ENCODE results near the gene POLD4.

POLD4 gene

GRCh38 chr11:67387518-67387917 is 34.2 kb upstream of the POLD4 start:
- no peak for DNase-seq

GRCh38 chr11:67387069-67387468 is 33.7 kb upstream of the POLD4 start:
- no peak for DNase-seq

- no peak for DNase-seq
Measured at GRCh38 chr11:67384851-67385366, 31.6 kb upstream of the POLD4 start.

- peak; percentile 60 for DNase-seq
Measured at GRCh38 chr11:67382276-67383136, 29.2 kb upstream of the POLD4 start.

- no peak for DNase-seq
Measured at GRCh38 chr11:67381244-67381972, 28.1 kb upstream of the POLD4 start.

GRCh38 chr11:67379061-67380058 is 26.0 kb upstream of the POLD4 start:
- no peak for DNase-seq

GRCh38 chr11:67378544-67378943 is 25.2 kb upstream of the POLD4 start:
- DNase-seq: no peak

- no peak for DNase-seq
Measured at GRCh38 chr11:67376873-67377808, 23.8 kb upstream of the POLD4 start.

GRCh38 chr11:67376063-67376820 is 22.9 kb upstream of the POLD4 start:
- DNase-seq: no peak

GRCh38 chr11:67375320-67376055 is 22.1 kb upstream of the POLD4 start:
- no peak for DNase-seq

- no peak for DNase-seq
Measured at GRCh38 chr11:67374571-67375281, 21.4 kb upstream of the POLD4 start.

- DNase-seq: no peak
Measured at GRCh38 chr11:67373648-67374570, 20.6 kb upstream of the POLD4 start.

- no peak for DNase-seq
Measured at GRCh38 chr11:67372993-67373647, 19.8 kb upstream of the POLD4 start, which contains the start of gene CLCF1. Gene CLCF1 (minus strand): TSS chr11:67373598. CDS start chr11:67373539, 59 bp downstream.

- DNase-seq: no peak
Measured at GRCh38 chr11:67372321-67372992, 19.1 kb upstream of the POLD4 start.

GRCh38 chr11:67371911-67372320 is 18.6 kb upstream of the POLD4 start:
- DNase-seq: no peak

GRCh38 chr11:67371189-67371910 is 18.0 kb upstream of the POLD4 start:
- no peak for DNase-seq

Data from NCI-H2171 treated with DMSO at 0.1 percent for 48 hours (cell line).